CD4-positive, alpha-beta T cell (primary cell): Measurements from ENCODE around the gene CACNA2D2. TPM values are rescaled to one million over a fixed set of nuclear protein-coding genes. Genes with fewer than 3 reads are reported as not detected.

Experiments used
- ATAC-seq: fragments of 200-7000 bp; cut with Tn5 transposase; one replicate; pipeline ENCODE4 v1.10.0; 2022; ENCODE audit warnings: mild to moderate bottlenecking; ENCODE audit not compliant: poor library complexity
- CTCF ChIA-PET: fragments of 350-600 bp; sonication (Branson Sonifier 250); formaldehyde crosslinking; loops from one replicate; lab custom pipeline; 2021; ENCODE audit warnings: antibody characterized with exemption, inconsistent platforms; lab: Charles Lee
- POLR2A ChIA-PET: fragments of 350-600 bp; sonication (Branson Sonifier 250); formaldehyde crosslinking; loops from one replicate; lab custom pipeline; 2021; ENCODE audit warnings: antibody characterized with exemption, inconsistent platforms; lab: Charles Lee
- DNase-seq, 14 experiments: peaks; one replicate each; pipeline ENCODE4 v3.0.0-alpha.2; 2013 to 2020; ENCODE audit warnings: mixed read lengths in 2 of 14
- H3K27ac ChIP-seq, 2 donors: one replicate each; pipeline versions ENCODE4 v1.5.1 to v1.7.0; 2013; ENCODE audit warnings: low read length in 2 of 2, low read depth in 1 of 2, mild to moderate bottlenecking in 1 of 2
- H3K27me3 ChIP-seq, 2 experiments: 1 replicate in 1 of 2; 2 replicates in 1 of 2; pipeline versions ENCODE4 v1.6.1 to v1.7.0; 2013; ENCODE audit warnings: low read length in 2 of 2, control low read depth in 1 of 2, mild to moderate bottlenecking in 1 of 2, moderate library complexity in 1 of 2; ENCODE audit not compliant: insufficient read depth in 2 of 2, control insufficient read depth in 1 of 2
- H3K36me3 ChIP-seq: one replicate; pipeline ENCODE4 v1.6.1; 2013; ENCODE audit warnings: low read length, control low read depth; ENCODE audit not compliant: insufficient read depth
- H3K4me1 ChIP-seq: one replicate; pipeline ENCODE4 v1.6.1; 2013; ENCODE audit warnings: low read length, control low read depth; ENCODE audit not compliant: insufficient read depth
- H3K4me3 ChIP-seq: one replicate; pipeline ENCODE4 v1.5.1; 2013; ENCODE audit warnings: mild to moderate bottlenecking, low read length, moderate library complexity
- H3K9me3 ChIP-seq, 2 experiments: 1 replicate in 1 of 2; 2 replicates in 1 of 2; pipeline versions ENCODE4 v1.6.1 to v1.7.0; 2013; ENCODE audit warnings: low read length in 2 of 2, mild to moderate bottlenecking in 2 of 2, control low read depth in 1 of 2, moderate library complexity in 1 of 2; ENCODE audit not compliant: control insufficient read depth in 1 of 2, insufficient read depth in 1 of 2
- H3K27ac Mint-ChIP-seq: one replicate; pipeline ENCODE4 v1.8.0; 2020; ENCODE audit warnings: mixed read lengths
- H3K27me3 Mint-ChIP-seq: one replicate; pipeline ENCODE4 v1.8.0; 2021; ENCODE audit warnings: mixed read lengths
- H3K36me3 Mint-ChIP-seq: one replicate; pipeline ENCODE4 v1.8.0; 2021; ENCODE audit warnings: low read depth, mixed read lengths
- H3K4me1 Mint-ChIP-seq: one replicate; pipeline ENCODE4 v1.8.0; 2021; ENCODE audit warnings: low read depth, mixed read lengths
- H3K4me3 Mint-ChIP-seq: one replicate; pipeline ENCODE4 v1.8.0; 2020; ENCODE audit warnings: mild to moderate bottlenecking, mixed read lengths
- H3K9me3 Mint-ChIP-seq: one replicate; pipeline ENCODE4 v1.8.0; 2020; ENCODE audit warnings: mixed read lengths
- intact Hi-C, 2 experiments: fragments of 100-400 bp; cut with DNase I in 1 of 2; cut with micrococcal nuclease in 1 of 2; formaldehyde crosslinking; loops; one replicate each; pipeline versions ENCODE4 v1.15.1 to v1.9.0; 2023 to 2025; cut with DNase I, micrococcal nuclease
- total RNA-seq, 174 experiments: library from RNA in 2 of 174; stranded (reverse) in 2 of 174; gene quantifications; one replicate each; pipeline ENCODE4 v1.2.3 and lab custom pipeline; 2021 to 2026
- TF ChIP-seq, protein P1 (sequence below): fragments of 200-600 bp; IDR thresholded peaks from one replicate; pipeline ENCODE4 v1.8.0; 2022; ENCODE audit warnings: antibody characterized with exemption, mild to moderate bottlenecking

The CACNA2D2 gene
- total RNA-seq, 2 experiments from 2014 or later = 2.5 to 3.8 TPM

DNA sequence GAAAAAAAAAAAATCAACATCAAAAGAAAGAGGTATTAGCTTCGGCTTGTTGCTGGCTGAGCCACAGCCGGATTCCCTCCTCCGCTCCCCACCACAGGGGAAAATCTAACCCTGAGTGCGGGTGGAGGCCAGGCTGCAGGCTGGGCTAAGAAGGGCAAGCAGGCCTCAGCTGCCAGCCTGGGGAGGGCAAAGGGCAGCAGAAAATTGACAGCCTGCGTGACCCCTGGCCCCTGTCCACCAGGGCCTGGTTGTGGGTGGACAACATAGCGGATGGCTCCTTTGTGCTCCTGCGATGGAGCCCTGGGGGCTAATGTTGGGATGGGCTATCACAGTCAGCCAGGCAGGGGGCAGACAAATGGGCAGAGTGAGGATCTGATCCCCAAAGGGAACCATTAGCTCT, 25.4 kb downstream of the CACNA2D2 start:
- DNase-seq (no peak), ATAC-seq (no peak)
- Histone ChIP-seq H3K36me3 (no peaks in the 10 kb centered on the region), H3K9me3 (no peaks in the 10 kb centered on the region), H3K4me1 (peaks cover 34% of the 10 kb centered on the region), H3K4me3 (no peak overlapping the region), H3K27me3 (no peaks in the 10 kb centered on the region), H3K27ac (no peak overlapping the region)
- ChIA-PET CTCF (no interaction called here), POLR2A (no interaction called here)
- H3K36me3 Mint-ChIP-seq = no peaks in the 10 kb centered on the region
- no peak overlapping the region for H3K4me3 Mint-ChIP-seq
- peaks cover 20% of the 10 kb centered on the region for H3K4me1 Mint-ChIP-seq
- H3K27ac Mint-ChIP-seq = no peak overlapping the region
- TF ChIP-seq, protein P1, sequence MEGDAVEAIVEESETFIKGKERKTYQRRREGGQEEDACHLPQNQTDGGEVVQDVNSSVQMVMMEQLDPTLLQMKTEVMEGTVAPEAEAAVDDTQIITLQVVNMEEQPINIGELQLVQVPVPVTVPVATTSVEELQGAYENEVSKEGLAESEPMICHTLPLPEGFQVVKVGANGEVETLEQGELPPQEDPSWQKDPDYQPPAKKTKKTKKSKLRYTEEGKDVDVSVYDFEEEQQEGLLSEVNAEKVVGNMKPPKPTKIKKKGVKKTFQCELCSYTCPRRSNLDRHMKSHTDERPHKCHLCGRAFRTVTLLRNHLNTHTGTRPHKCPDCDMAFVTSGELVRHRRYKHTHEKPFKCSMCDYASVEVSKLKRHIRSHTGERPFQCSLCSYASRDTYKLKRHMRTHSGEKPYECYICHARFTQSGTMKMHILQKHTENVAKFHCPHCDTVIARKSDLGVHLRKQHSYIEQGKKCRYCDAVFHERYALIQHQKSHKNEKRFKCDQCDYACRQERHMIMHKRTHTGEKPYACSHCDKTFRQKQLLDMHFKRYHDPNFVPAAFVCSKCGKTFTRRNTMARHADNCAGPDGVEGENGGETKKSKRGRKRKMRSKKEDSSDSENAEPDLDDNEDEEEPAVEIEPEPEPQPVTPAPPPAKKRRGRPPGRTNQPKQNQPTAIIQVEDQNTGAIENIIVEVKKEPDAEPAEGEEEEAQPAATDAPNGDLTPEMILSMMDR = no peak
- H3K9me3 Mint-ChIP-seq = no peaks in the 10 kb centered on the region
- no peaks in the 10 kb centered on the region for H3K27me3 Mint-ChIP-seq
- intact Hi-C loops = no loop called here

DNA sequence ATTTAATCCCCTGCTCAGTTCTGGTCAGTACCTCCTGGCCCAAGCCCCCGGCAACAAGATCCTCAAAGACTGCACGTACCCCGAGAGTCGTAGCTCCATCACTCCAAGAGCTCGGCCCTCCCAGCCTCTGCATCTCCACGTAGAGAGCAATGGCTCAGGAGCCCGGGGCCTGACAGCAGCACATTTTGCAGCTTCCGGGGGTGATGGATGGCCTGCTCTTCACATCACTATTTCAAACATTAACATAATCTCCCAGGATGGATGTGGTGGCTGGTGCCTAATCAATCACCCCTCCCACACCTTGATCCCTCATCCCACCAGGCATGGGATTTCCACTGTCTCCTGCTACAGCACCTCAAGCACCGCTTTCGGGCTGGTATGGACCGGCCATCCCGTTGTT, 28.1 kb downstream of the CACNA2D2 start:
- no peaks in the 10 kb centered on the region for H3K36me3 ChIP-seq
- no peaks in the 10 kb centered on the region for H3K9me3 ChIP-seq
- H3K27ac ChIP-seq = no peak overlapping the region
- DNase-seq (no peak), ATAC-seq (no peak)
- TF ChIP-seq, protein P1 = no peak
- peaks cover 22% of the 10 kb centered on the region for H3K4me1 ChIP-seq
- ChIA-PET CTCF (no interaction called here), POLR2A (no interaction called here)
- H3K27ac Mint-ChIP-seq = no peak overlapping the region
- no peaks in the 10 kb centered on the region for H3K27me3 Mint-ChIP-seq
- intact Hi-C loops = no loop called here
- H3K4me3 Mint-ChIP-seq = no peak overlapping the region
- H3K36me3 Mint-ChIP-seq = no peaks in the 10 kb centered on the region
- H3K4me1 Mint-ChIP-seq = peaks cover 5% of the 10 kb centered on the region
- H3K27me3 ChIP-seq = no peaks in the 10 kb centered on the region
- H3K4me3 ChIP-seq = no peak overlapping the region
- no peaks in the 10 kb centered on the region for H3K9me3 Mint-ChIP-seq

DNA sequence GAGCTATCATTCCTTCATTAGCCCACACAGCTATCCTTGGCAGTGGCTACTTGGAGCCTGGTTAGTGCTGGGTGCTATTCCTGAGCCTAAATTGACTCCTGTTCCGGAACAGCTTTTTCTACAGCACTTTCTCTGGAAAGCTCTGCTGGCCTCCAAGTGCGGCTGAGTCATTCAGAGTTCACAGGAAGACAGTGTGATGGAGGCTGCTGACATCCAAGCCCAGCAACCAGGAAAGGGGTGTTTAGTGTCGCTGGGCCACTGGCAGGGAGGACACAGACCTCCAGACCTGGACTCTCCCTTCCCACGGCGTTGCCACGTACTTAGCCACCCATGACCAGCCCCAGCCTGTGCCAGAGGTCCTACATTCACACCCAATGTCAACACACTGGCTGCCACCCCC, 28.7 kb downstream of the CACNA2D2 start:
- ChIA-PET CTCF (interaction anchor here (1.0 kb wide), 1 partner anchor 67 kb away, joined by 3 read pairs; no protein-coding TSS in a partner anchor), POLR2A (no interaction called here)
- no peaks in the 10 kb centered on the region for H3K4me1 Mint-ChIP-seq
- no peaks in the 10 kb centered on the region for H3K9me3 Mint-ChIP-seq
- TF ChIP-seq, protein P1 = no peak
- H3K4me3 ChIP-seq = no peak overlapping the region
- intact Hi-C loops = no loop called here
- no peaks in the 10 kb centered on the region for H3K27me3 Mint-ChIP-seq
- no peak for ATAC-seq
- no peak overlapping the region for H3K4me3 Mint-ChIP-seq
- peaks cover 22% of the 10 kb centered on the region for H3K4me1 ChIP-seq
- H3K27ac ChIP-seq = no peak overlapping the region
- no peak overlapping the region for H3K27ac Mint-ChIP-seq
- no peaks in the 10 kb centered on the region for H3K27me3 ChIP-seq
- no peaks in the 10 kb centered on the region for H3K36me3 ChIP-seq
- no peaks in the 10 kb centered on the region for H3K9me3 ChIP-seq
- no peak for DNase-seq
- H3K36me3 Mint-ChIP-seq = no peaks in the 10 kb centered on the region
